AG20443 (cell line): ENCODE results near the gene SCAF11.
"Not testable (repeated sequence)": the region's sequence is repeated elsewhere in the genome, so short reads cannot be mapped to it uniquely, and the experiment has no call there.

ENCODE experiments used
- DNase-seq: peaks from one replicate; pipeline ENCODE4 v3.0.0; 2012; ENCODE audit warnings: low spot score, mixed read lengths

The SCAF11 gene

DNA sequence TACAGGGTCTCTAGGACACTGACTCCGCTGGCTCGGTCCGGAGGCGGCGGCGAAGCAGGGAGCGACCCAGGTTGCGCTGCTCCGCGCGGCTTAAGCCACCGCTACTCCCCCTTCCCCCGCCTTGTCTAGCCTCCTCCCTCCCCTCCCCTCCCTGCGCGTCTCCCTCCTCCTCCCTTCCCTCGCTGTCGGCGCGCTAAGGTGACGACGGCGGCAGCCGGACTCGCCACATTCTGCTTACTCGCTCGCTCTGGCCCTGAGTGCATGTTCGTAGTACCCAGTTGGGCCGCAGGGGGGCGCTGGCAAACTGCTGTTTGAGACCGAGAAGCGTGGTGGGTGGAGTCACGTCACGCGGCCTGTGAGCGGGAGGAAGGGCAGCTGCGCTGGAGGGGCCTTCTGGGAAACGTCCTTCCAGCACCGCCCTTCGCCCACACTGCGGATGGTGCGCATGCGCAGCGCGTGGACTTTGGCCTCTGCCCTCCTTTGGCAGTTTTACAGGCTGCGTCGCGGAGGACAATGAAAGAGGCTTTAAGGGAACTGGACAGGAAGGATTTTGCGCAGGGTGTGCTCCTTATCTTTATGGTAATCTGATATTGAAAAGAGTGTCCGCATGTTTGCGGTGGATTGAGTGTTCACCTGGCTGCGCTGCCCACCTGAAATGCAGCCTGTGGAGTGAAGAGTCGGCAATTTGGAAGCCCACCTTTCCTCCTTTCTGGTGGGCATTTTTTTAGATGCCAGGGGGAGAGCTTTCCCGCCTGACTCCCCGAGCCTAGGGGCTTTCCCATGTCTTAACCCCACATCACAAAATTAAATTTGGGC is at the start of gene SCAF11:
SCAF11 (minus strand) TSS at position 107 of the 816 bp plus-strand sequence. CDS start 26,407 bp downstream, outside the sequence.
- peak; percentile 99 for DNase-seq

DNA sequence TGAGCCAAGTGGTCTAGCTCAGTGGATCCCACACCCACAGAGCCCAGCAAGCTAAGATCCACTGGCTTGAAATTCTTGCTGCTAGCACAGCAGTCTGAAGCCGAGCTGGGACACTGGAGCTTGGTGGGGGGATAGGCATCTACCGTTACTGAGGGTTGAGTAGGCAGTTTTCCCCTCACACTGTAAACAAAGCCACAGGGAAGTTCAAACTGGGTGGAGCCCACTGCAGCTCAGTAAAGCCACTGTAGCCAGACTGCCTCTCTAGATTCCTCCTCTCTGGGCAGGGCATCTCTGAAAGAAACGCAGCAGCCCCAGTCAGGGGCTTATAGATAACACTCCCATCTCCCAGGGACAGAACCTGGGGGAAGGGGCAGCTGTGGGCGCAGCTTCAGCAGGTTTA is 46.7 kb upstream of the SCAF11 start:
- DNase-seq, result not testable (repeated sequence)

DNA sequence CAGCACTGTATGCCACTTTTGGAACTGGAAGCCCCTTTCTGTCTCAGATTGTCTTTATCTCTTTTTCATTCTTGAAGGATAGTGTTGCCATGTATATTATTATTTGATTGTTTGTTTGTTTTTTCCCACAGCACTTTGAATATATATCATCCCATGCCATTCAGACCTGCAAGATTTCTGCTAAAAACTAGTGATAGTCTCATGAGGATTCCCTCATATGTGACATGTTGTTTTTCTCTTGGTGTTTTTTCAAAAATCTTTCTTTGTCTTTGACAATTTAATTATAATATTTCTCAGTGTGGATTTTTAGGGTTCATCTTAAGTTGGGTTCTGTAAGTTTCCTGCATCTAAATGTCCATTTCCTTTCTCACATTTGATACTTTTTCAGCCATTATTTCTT is 36.8 kb upstream of the SCAF11 start:
- DNase-seq, result no peak

DNA sequence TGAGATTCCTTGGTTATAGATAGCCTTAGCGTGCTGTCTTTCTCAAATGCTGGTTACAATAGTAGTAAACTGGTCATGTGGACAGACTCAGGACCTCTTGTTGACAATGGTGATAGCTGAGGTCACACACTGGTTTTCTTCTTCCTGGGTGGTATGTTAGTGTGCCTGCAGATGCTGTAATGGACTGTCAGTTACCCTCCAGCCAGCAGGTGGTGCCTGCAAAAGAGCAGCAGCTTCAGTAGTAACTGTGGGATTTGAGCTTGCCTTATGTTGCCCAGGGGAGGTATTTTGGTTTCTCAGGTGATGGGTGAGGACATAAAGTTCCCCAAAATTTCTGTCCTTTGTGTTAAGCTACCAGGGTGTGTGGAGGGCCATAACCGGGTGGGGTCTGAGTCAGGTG is 33.7 kb upstream of the SCAF11 start:
- DNase-seq, result no peak

GRCh38 chr12:46020768-46021167 is 30.4 kb upstream of the SCAF11 start:
- DNase-seq, result no peak

DNA sequence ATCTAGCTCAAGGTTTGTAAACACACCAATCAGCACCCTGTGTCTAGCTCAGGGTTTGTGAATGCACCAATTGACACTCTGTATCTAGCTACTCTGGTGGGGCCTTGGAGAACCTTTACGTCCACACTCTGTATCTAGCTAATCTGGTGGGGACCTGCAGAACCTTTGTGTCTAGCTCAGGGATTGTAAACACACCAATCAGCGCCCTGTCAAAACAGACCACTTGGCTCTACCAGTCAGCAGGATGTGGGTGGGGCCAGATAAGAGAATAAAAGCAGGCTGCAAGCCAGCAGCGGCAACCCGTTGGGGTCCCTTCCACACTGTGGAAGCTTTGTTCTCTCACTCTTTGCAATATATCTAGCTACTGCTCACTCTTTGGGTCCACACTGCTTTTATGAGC is 28.3 kb upstream of the SCAF11 start:
- DNase-seq, result not testable (repeated sequence)

DNA sequence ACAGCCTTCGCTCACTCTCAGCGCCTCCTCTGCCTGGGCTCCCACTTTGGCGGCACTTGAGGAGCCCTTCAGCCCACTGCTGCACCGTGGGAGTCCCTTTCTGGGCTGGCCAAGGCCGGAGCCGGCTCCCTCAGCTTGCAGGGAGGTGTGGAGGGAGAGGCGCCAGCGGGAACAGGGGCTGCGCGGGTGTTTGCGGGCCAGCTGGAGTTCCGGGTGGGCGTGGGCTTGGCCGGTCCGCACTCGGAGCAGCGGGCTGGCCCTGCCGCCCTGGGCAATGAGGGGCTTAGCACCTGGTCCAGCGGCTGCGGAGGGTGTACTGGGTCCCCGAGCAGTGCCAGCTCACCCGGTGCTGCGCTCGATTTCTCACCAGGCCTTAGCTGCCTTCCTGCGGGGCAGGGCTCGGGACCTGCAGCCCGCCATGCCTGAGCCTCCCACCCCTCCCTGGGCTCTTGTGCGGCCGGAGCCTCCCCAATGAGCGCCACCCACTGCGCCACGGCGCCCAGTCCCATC is 27.5 kb upstream of the SCAF11 start:
- DNase-seq, result not testable (repeated sequence)

GRCh38 chr12:46005823-46006222 is 15.4 kb upstream of the SCAF11 start:
- DNase-seq, result no peak

- DNase-seq, result peak; percentile 22
Observed at GRCh38 chr12:46005151-46005797, 14.9 kb upstream of the SCAF11 start.

DNA sequence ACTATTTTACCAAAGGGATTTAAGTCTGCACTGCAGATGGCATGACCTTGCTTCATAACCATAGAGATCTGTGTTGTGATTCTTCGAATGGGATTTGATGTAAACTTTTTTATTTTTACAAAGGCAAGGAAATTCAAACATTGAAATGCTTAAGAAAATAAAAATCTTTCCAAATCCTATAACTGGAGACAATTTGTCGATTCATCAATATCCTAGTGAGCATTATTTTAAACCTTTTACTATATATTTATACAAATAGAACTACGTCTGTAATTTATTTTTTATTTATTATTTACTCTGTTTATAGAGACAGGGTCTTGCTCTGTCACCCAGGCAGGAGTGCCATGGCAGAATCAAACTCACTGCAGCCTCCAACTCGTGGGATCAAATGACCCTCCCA is 14.3 kb upstream of the SCAF11 start:
- DNase-seq, result no peak

GRCh38 chr12:46000076-46000475 is 9.7 kb upstream of the SCAF11 start:
- not testable (repeated sequence) for DNase-seq

- no peak for DNase-seq
Observed at GRCh38 chr12:45994736-45995135, 4.4 kb upstream of the SCAF11 start.

- peak; percentile 83 for DNase-seq
Observed at GRCh38 chr12:45991284-45992249, 1.2 kb upstream of the SCAF11 start.

GRCh38 chr12:45989721-45990467 is 480 bp downstream of the SCAF11 start:
- peak; percentile 45 for DNase-seq

- DNase-seq, result no peak
Observed at GRCh38 chr12:45989287-45989686, 1.1 kb downstream of the SCAF11 start.

- DNase-seq, result no peak
Observed at GRCh38 chr12:45988264-45988663, 2.1 kb downstream of the SCAF11 start.

DNA sequence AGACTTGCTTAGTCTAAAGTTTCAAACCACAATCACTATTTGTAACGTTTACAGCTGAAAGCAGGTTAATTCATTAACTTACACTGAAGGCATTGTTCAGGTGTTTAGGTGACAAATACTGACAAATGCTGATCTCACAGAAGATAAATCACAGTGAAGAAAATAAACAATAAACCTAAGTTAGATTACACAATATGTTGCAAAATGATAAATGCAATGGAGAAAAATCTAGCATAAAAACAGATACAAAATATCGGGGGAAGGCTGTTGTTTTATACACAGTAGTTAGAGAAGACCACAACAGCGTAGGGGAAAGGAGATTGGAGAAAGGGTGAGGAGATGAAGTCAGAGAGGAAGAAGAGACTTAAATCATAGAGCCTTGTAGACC is 3.0 kb downstream of the SCAF11 start:
- DNase-seq, result no peak

DNA sequence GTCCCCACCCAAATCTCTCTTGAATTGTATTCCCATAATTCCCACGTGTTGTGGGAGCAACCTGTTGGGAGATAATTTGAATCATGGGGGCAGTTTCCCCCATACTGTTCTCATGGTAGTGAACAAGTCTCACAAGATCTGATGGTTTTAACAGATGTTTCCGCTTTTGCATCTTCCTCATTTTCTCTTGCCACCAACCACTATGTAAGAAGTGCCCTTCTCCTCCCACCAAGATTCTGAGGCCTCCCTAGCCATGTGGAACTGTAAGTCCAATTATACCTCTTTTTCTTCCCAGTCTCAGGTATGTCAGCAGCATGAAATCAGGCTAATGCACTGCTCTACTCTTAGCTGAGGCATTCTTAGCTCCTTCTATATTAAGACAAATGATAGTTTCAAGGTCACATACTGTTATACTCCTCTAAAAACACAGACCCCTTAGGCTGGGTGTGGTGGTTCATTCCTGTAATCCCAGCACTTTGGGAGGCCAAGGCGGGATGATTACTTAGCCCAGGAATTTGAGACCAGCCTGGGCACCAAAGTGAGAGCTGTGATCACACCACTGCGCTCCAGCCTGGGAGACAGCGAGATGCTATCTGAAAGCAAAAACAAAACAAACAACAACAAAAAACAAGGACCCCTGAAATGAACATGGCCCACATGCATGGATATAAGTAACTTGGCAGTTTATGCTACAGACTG is 3.6 kb downstream of the SCAF11 start:
- no peak for DNase-seq

DNA sequence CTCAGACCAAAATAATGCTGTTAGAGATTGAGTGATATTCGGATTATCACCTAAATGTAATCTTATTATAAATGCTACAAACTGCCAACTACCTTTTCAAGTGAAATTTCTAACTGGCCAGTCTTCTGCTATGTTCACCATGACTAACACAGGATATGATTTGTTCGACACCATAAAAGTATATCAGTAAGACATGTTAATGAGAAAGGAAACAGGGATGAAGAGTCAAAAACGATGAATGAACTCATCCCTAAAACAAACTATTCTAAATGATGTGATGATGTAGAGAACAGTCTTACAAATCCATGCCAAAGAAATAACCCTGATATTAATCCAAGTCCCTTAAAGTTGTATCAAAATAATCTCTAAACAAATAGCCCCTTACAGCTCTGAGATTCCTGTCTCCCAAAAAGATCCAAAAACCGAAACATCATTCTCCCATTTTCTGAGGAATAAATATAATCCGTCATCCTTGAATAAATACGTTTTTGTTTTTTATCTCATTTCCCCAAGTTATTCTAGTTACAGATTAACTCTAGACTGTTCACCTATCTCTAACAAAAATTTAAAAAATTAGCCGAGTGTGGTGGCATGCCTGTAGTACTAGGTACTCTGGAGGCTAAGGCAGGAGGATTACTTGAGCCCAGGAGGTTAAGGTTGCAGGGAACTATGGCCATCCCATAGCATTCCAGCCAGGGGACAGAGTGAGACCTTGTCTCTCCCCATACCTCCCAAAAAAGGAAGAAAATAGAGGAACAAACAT is 9.1 kb downstream of the SCAF11 start:
- no peak for DNase-seq

DNA sequence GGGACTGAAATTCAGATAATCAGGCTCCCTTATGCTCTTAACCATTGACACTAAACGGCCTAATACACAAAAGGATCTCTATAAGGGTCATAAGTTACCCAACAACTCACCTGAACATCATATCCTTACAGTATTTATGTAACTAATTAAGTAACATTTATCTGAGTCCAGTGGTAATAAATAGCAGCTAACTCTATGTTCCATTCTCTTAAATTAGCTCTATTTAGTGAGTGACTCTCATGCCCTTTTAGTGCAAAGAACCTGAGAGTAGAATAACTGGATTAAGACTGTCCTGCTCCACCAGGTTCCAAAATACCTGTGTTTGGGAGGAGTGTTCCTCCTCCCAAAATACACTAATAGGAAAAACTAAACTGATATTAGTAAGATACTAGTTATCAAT is 9.8 kb downstream of the SCAF11 start:
- DNase-seq, result no peak
